SK-N-SH treated with all-trans-retinoic acid at 6 μM for 48 hours (cell line): Measurements from ENCODE around the gene DNAH7.
A peak's percentile ranks its signal among the peaks of the same experiment; 100 is the strongest.

ENCODE experiments used
- ATAC-seq: fragments of 200-7000 bp; cut with Tn5 transposase; 3 replicates; pipeline ENCODE4 v1.9.1; 2020; ENCODE audit warnings: mild to moderate bottlenecking, moderate library complexity
- ARNTL ChIP-seq: fragments of 450-650 bp; formaldehyde crosslinking; IDR thresholded peaks from 2 replicates; pipeline ENCODE4 v1.5.0; 2020; ENCODE audit warnings: low read depth, mild to moderate bottlenecking, moderate library complexity, borderline replicate concordance
- BACH2 ChIP-seq: fragments of 250-450 bp; sonication (Bioruptor Pico); IDR thresholded peaks from 2 replicates; pipeline ENCODE4 v1.9.0; 2021; ENCODE audit warnings: mild to moderate bottlenecking, borderline replicate concordance
- CREB5 ChIP-seq: fragments of 250-450 bp; sonication (Bioruptor Pico); IDR thresholded peaks from 2 replicates; pipeline ENCODE4 v1.5.1; 2020; ENCODE audit warnings: low read depth, mild to moderate bottlenecking, moderate library complexity
- CSDC2 ChIP-seq: fragments of 250-450 bp; sonication (Bioruptor Pico); IDR thresholded peaks from 2 replicates; pipeline ENCODE4 v1.5.0; 2020; ENCODE audit warnings: mild to moderate bottlenecking, moderate library complexity
- CSRNP3 ChIP-seq: fragments of 250-450 bp; sonication (Bioruptor Pico); IDR thresholded peaks from 2 replicates; pipeline ENCODE4 v1.5.1; 2021; ENCODE audit warnings: mild to moderate bottlenecking, moderate library complexity
- GLIS3 ChIP-seq: fragments of 250-450 bp; sonication (Bioruptor Pico); IDR thresholded peaks from 2 replicates; pipeline ENCODE4 v1.5.0; 2020; ENCODE audit warnings: mild to moderate bottlenecking, moderate library complexity
- ISL1 ChIP-seq: fragments of 250-450 bp; sonication (Bioruptor Pico); IDR thresholded peaks from 2 replicates; pipeline ENCODE4 v2.1.2; 2022; ENCODE audit warnings: mild to moderate bottlenecking, moderate library complexity
- OSR1 ChIP-seq: fragments of 250-450 bp; sonication (Bioruptor Pico); IDR thresholded peaks from 2 replicates; pipeline ENCODE4 v1.8.0; 2022; ENCODE audit warnings: moderate library complexity, mild to moderate bottlenecking, inconsistent platforms
- PATZ1 ChIP-seq: fragments of 250-450 bp; sonication (Bioruptor Pico); IDR thresholded peaks from 2 replicates; pipeline ENCODE4 v1.8.0; 2020; ENCODE audit warnings: mild to moderate bottlenecking, moderate library complexity, borderline replicate concordance
- POU6F1 ChIP-seq: fragments of 250-450 bp; sonication (Bioruptor Pico); IDR thresholded peaks from 2 replicates; pipeline ENCODE4 v1.8.0; 2021; ENCODE audit warnings: low read depth, mild to moderate bottlenecking, moderate library complexity, borderline replicate concordance
- PPARA ChIP-seq: fragments of 250-450 bp; sonication (Bioruptor Pico); IDR thresholded peaks from 2 replicates; pipeline ENCODE4 v1.5.0; 2020; ENCODE audit warnings: mild to moderate bottlenecking, borderline replicate concordance
- RARB ChIP-seq: fragments of 250-450 bp; sonication (Bioruptor Pico); IDR thresholded peaks from 2 replicates; pipeline ENCODE4 v1.8.0; 2021; ENCODE audit warnings: mild to moderate bottlenecking, moderate library complexity
- SNAI2 ChIP-seq: fragments of 250-450 bp; sonication (Bioruptor Pico); IDR thresholded peaks from 2 replicates; pipeline ENCODE4 v1.5.0; 2020; ENCODE audit warnings: mild to moderate bottlenecking, moderate library complexity
- TOX ChIP-seq: fragments of 250-450 bp; sonication (Bioruptor Pico); IDR thresholded peaks from 2 replicates; pipeline ENCODE4 v1.8.0; 2021; ENCODE audit warnings: mild to moderate bottlenecking, moderate library complexity, borderline replicate concordance
- TSHZ2 ChIP-seq: fragments of 250-450 bp; sonication (Bioruptor Pico); IDR thresholded peaks from 2 replicates; pipeline ENCODE4 v1.5.0; 2020; ENCODE audit warnings: mild to moderate bottlenecking, moderate library complexity
- ZC3H10 ChIP-seq: fragments of 250-450 bp; sonication (Bioruptor Pico); IDR thresholded peaks from 2 replicates; pipeline ENCODE4 v1.5.1; 2021; ENCODE audit warnings: mild to moderate bottlenecking, moderate library complexity
- ZFP30 ChIP-seq: fragments of 450-650 bp; formaldehyde crosslinking; IDR thresholded peaks from 2 replicates; pipeline ENCODE4 v1.5.0; 2022; ENCODE audit warnings: mild to moderate bottlenecking, moderate library complexity
- ZNF565 ChIP-seq: fragments of 450-650 bp; formaldehyde crosslinking; conservative IDR thresholded peaks from 2 replicates; pipeline ENCODE4 v1.5.0; 2020; ENCODE audit warnings: low read depth, mild to moderate bottlenecking, moderate library complexity
- ZNF8 ChIP-seq: fragments of 450-650 bp; formaldehyde crosslinking; IDR thresholded peaks from 2 replicates; pipeline ENCODE4 v1.5.0; 2020; ENCODE audit warnings: mild to moderate bottlenecking, moderate library complexity

Gene DNAH7

GRCh38 chr2:195863564-195863963, 205.1 kb downstream of the DNAH7 start (continued):
- TF ChIP-seq OSR1 (CRISPR knock-in tag) = no peak

- no peak for ATAC-seq
- TF ChIP-seq CSRNP3 (CRISPR knock-in tag) = no peak
- no peak for TF ChIP-seq TSHZ2
- TF ChIP-seq RARB (CRISPR knock-in tag) = no peak
- no peak for TF ChIP-seq ZFP30 (CRISPR knock-in tag)
- TF ChIP-seq CSDC2 = no peak
- TF ChIP-seq PPARA (CRISPR knock-in tag) = no peak
- TF ChIP-seq BACH2 (CRISPR knock-in tag) = no peak
- TF ChIP-seq POU6F1 (CRISPR knock-in tag) = no peak
- TF ChIP-seq GLIS3 (CRISPR knock-in tag) = no peak
- TF ChIP-seq ARNTL (CRISPR knock-in tag) = no peak
- TF ChIP-seq ISL1 (CRISPR knock-in tag) = no peak
- no peak for TF ChIP-seq ZNF8 (CRISPR knock-in tag)
- no peak for TF ChIP-seq ZC3H10 (CRISPR knock-in tag)
- TF ChIP-seq OSR1 (CRISPR knock-in tag) = no peak
- no peak for TF ChIP-seq CREB5
Observed at GRCh38 chr2:195863121-195863520, 205.5 kb downstream of the DNAH7 start.

- TF ChIP-seq GLIS3 (CRISPR knock-in tag) (no peak), PATZ1 (no peak), ZNF565 (CRISPR knock-in tag) (no peak)
- peak; percentile 31; the same call in 1 of the 3 replicates for ATAC-seq
Observed at GRCh38 chr2:195861821-195862220, 206.8 kb downstream of the DNAH7 start.

- no peak for TF ChIP-seq OSR1 (CRISPR knock-in tag)
- TF ChIP-seq ZFP30 (CRISPR knock-in tag) = no peak
- TF ChIP-seq CREB5 = no peak
- TF ChIP-seq PPARA (CRISPR knock-in tag) = no peak
- no peak for TF ChIP-seq ZC3H10 (CRISPR knock-in tag)
- no peak for TF ChIP-seq PATZ1
- TF ChIP-seq SNAI2 (CRISPR knock-in tag) = no peak
- no peak for TF ChIP-seq ARNTL (CRISPR knock-in tag)
- no peak for TF ChIP-seq TOX (CRISPR knock-in tag)
- TF ChIP-seq ZNF8 (CRISPR knock-in tag) = no peak
- TF ChIP-seq, all 23 proteins: peak for 0
Observed at GRCh38 chr2:195859513-195859912, 209.1 kb downstream of the DNAH7 start.

More at GRCh38 chr2:195859513-195859912, 209.1 kb downstream of the DNAH7 start:
- no peak for ATAC-seq
